22Rv1 (cell line): ENCODE results near the gene HDAC5.

Source experiments
- CTCF ChIP-seq: fragments of 450-650 bp; IDR thresholded peaks from 2 replicates; pipeline ENCODE4 v1.5.1; 2017; ENCODE audit warnings: mild to moderate bottlenecking
- ZFX ChIP-seq: fragments of 450-650 bp; IDR thresholded peaks from 2 replicates; pipeline ENCODE4 v1.6.1; 2017; ENCODE audit warnings: antibody characterized with exemption, borderline replicate concordance

DNA sequence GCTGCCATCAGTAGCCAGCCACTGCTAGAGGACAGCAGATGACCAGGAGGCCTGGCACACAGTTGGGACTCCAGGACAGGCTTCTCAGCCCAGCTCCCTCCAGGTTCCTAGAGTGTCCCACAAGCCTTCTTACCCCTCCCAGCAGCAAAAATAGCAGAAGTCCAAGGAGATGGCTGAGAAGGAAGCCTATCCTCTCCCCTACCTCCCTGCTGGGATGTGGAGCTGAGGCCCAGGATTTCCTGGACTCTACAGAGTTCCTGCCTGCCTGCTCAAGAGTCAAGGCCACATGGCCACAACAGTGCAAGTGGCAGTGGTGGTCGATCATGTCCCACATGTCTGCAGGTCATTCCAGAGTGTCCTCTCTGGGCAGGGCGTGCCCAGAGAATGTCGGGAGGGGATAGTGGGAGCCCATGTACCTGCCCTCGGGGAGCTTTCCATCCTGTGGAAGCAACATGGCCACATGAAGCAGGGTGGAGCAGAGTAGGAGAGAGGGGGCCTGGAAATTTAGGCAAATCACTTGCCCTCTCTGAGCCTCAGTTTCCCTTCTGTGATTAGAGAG is 10.6 kb upstream of the HDAC5 start:
- TF ChIP-seq CTCF = no peak
- TF ChIP-seq ZFX = no peak
